Mesenchymal stem cell (in vitro differentiated cells and primary cell): ENCODE data around the gene SEPTIN2.
A peak's percentile ranks its signal among the peaks of the same experiment; 100 is the strongest.

Source experiments
- DNase-seq: peaks from one replicate; pipeline ENCODE4 v3.0.0-alpha.2; 2013
- H2AFZ ChIP-seq: one replicate; pipeline ENCODE4 v1.6.1; 2013; ENCODE audit warnings: low read depth, mild to moderate bottlenecking, control low read depth, inconsistent platforms, low read length, moderate library complexity
- H2AK5ac ChIP-seq: 2 replicates; pipeline ENCODE4 v1.6.1; 2013; ENCODE audit warnings: low read length, moderate library complexity, mild to moderate bottlenecking, inconsistent platforms; ENCODE audit not compliant: severe bottlenecking
- H2BK120ac ChIP-seq: one replicate; pipeline ENCODE4 v1.6.1; 2013; ENCODE audit warnings: low read depth, mild to moderate bottlenecking, inconsistent platforms, low read length, moderate library complexity
- H2BK12ac ChIP-seq, 2 experiments: one replicate each; pipeline ENCODE4 v1.6.1; 2013; ENCODE audit warnings: inconsistent platforms in 2 of 2, low read length in 2 of 2, mild to moderate bottlenecking in 2 of 2, moderate library complexity in 2 of 2, control low read depth in 1 of 2
- H2BK15ac ChIP-seq: one replicate; pipeline ENCODE4 v1.6.1; 2013; ENCODE audit warnings: mild to moderate bottlenecking, low read depth, inconsistent platforms; ENCODE audit not compliant: poor library complexity, severe bottlenecking
- H2BK5ac ChIP-seq: 2 replicates; pipeline ENCODE4 v1.6.1; 2013; ENCODE audit warnings: low read depth, mild to moderate bottlenecking, low read length, control low read depth, inconsistent platforms; ENCODE audit not compliant: poor library complexity, severe bottlenecking
- H3K14ac ChIP-seq, 2 experiments: one replicate each; pipeline ENCODE4 v1.6.1; 2013; ENCODE audit warnings: inconsistent platforms in 2 of 2, low read length in 2 of 2, control low read depth in 1 of 2, mild to moderate bottlenecking in 1 of 2, moderate library complexity in 1 of 2
- H3K18ac ChIP-seq, 2 experiments: one replicate each; pipeline ENCODE4 v1.6.1; 2013; ENCODE audit warnings: inconsistent platforms in 2 of 2, low read length in 2 of 2, control low read depth in 1 of 2, low read depth in 1 of 2, mild to moderate bottlenecking in 1 of 2
- H3K23ac ChIP-seq, 2 experiments: one replicate each; pipeline ENCODE4 v1.6.1; 2013; ENCODE audit warnings: inconsistent platforms in 2 of 2, low read length in 2 of 2, mild to moderate bottlenecking in 2 of 2, moderate library complexity in 2 of 2, control low read depth in 1 of 2
- H3K27ac ChIP-seq: 2 replicates; pipeline ENCODE4 v1.5.1; 2013; ENCODE audit warnings: mild to moderate bottlenecking, moderate library complexity, low read length, control low read depth, inconsistent platforms; ENCODE audit not compliant: poor library complexity, severe bottlenecking
- H3K27me3 ChIP-seq, 2 experiments: 2 replicates each; pipeline versions ENCODE4 v1.6.1 to v1.7.0; 2013; ENCODE audit warnings: low read length in 2 of 2, mild to moderate bottlenecking in 2 of 2, moderate library complexity in 2 of 2, control low read depth in 1 of 2, inconsistent platforms in 1 of 2; ENCODE audit not compliant: control insufficient read depth in 1 of 2, insufficient read depth in 1 of 2
- H3K36me3 ChIP-seq, 2 experiments: 2 replicates each; pipeline versions ENCODE4 v1.6.1 to v1.7.0; 2013; ENCODE audit warnings: low read length in 2 of 2, control low read depth in 1 of 2, inconsistent platforms in 1 of 2, low read depth in 1 of 2, mild to moderate bottlenecking in 1 of 2; ENCODE audit not compliant: insufficient read depth in 2 of 2, control insufficient read depth in 1 of 2
- H3K4ac ChIP-seq, 2 experiments: one replicate each; pipeline ENCODE4 v1.6.1; 2013; ENCODE audit warnings: inconsistent platforms in 2 of 2, low read length in 2 of 2, mild to moderate bottlenecking in 2 of 2, moderate library complexity in 2 of 2, control low read depth in 1 of 2, low read depth in 1 of 2
- H3K4me1 ChIP-seq: 2 replicates; pipeline ENCODE4 v1.6.1; 2013; ENCODE audit warnings: low read depth, low read length, control low read depth; ENCODE audit not compliant: control insufficient read depth, insufficient read depth
- H3K4me2 ChIP-seq: 2 replicates; pipeline ENCODE4 v1.6.1; 2013; ENCODE audit warnings: low read length, mild to moderate bottlenecking, inconsistent platforms; ENCODE audit not compliant: poor library complexity, severe bottlenecking
- H3K4me3 ChIP-seq, 2 experiments: 2 replicates each; pipeline versions ENCODE4 v1.5.1 to v1.7.0; 2013; ENCODE audit warnings: low read length in 2 of 2, mild to moderate bottlenecking in 2 of 2, control low read depth in 1 of 2, low read depth in 1 of 2; ENCODE audit not compliant: insufficient read depth in 1 of 2
- H3K79me1 ChIP-seq: replicated peaks from 2 replicates; pipeline ENCODE4 v1.6.1; 2013; ENCODE audit warnings: mild to moderate bottlenecking, control low read depth, low read length, inconsistent platforms; ENCODE audit not compliant: poor library complexity, severe bottlenecking
- H3K9ac ChIP-seq: 2 replicates; pipeline ENCODE4 v1.7.0; 2013; ENCODE audit warnings: mild to moderate bottlenecking, low read length, moderate library complexity
- H3K9me3 ChIP-seq: 2 replicates; pipeline ENCODE4 v1.7.0; 2013; ENCODE audit warnings: mild to moderate bottlenecking, low read length; ENCODE audit not compliant: control insufficient read depth
- H4K8ac ChIP-seq: one replicate; pipeline ENCODE4 v1.6.1; 2013; ENCODE audit warnings: inconsistent platforms, mild to moderate bottlenecking, low read length, moderate library complexity
- H4K91ac ChIP-seq: one replicate; pipeline ENCODE4 v1.6.1; 2013; ENCODE audit warnings: mild to moderate bottlenecking, low read length, inconsistent platforms
- WGBS: methylation state at CpG from one replicate; pipeline ENCODE4 v1.1.7; 2013; ENCODE audit warnings: mixed read lengths; 5-methylcytosine and 5-hydroxymethylcytosine counted together

Gene SEPTIN2

GRCh38 chr2:241309684-241310117 lies 6.0 kb upstream of the SEPTIN2 start:
- Histone ChIP-seq H3K4me3 (peak overlapping the region in 1 of 2 experiments; percentile 6), H3K27me3 (no peaks in the 10 kb centered on the region), H2BK5ac (no peak overlapping the region), H3K36me3 (no peaks in the 10 kb centered on the region), H3K18ac (no peak overlapping the region), H3K27ac (peak overlapping the region; percentile 27), H3K14ac (no peak overlapping the region), H2AFZ (no peak overlapping the region), H2BK12ac (no peak overlapping the region), H4K8ac (no peak overlapping the region), H2BK120ac (no peak overlapping the region), H3K79me1 (no peaks in the 10 kb centered on the region), H2BK15ac (no peak overlapping the region), H2AK5ac (no peak overlapping the region), H3K4me1 (peaks cover 17% of the 10 kb centered on the region), H3K4ac (no peak overlapping the region), H3K4me2 (no peak overlapping the region), H4K91ac (no peak overlapping the region), H3K9me3 (no peaks in the 10 kb centered on the region), H3K9ac (peak overlapping the region; percentile 57), H3K23ac (no peak overlapping the region)
- WGBS = 83% methylated on average over 1 of the region's 2 CpGs
- peak; percentile 66 for DNase-seq

DNA sequence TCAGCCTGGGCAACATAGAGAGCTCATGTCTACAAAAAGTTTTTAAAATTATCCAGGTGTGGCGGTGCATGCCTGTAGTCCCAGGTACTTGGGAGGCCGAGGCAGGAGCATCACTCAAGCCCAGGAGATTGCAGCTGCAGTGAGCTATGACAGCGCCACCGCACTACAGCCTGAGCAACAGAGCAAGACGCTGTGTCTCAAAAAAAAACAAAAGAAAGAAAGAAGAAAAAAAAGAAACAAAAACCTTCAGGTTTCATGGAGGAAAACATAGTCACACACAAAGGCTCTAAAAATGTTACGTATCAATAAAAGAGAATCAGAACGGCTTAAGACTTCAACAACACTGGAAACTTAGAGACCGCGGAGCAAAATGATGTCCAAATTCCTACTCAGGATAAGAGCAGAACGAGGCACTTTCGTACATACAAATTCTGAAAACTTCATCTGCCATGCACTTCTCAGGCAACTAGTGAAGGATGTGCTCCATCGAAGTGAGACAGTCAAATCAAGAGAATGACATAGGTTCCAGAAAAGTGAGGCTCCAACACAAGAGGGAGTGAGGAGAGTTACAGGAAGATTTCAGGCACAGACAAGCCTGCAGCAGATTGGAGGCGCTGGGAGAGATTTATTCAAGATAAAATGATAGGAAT lies 4.7 kb upstream of the SEPTIN2 start:
- no peak overlapping the region for H3K9ac ChIP-seq
- H3K9me3 ChIP-seq = no peaks in the 10 kb centered on the region
- H3K4me2 ChIP-seq = no peak overlapping the region
- H2BK15ac ChIP-seq = no peak overlapping the region
- no peak overlapping the region for H3K4ac ChIP-seq
- no peak overlapping the region for H2BK5ac ChIP-seq
- H3K4me3 ChIP-seq = no peak overlapping the region
- no peak overlapping the region for H4K8ac ChIP-seq
- H3K23ac ChIP-seq = no peak overlapping the region
- no peak overlapping the region for H2BK120ac ChIP-seq
- H3K18ac ChIP-seq = no peak overlapping the region
- no peak for DNase-seq
- no peak overlapping the region for H2AK5ac ChIP-seq
- H3K14ac ChIP-seq = no peak overlapping the region
- no peaks in the 10 kb centered on the region for H3K27me3 ChIP-seq
- peaks cover 14% of the 10 kb centered on the region for H3K4me1 ChIP-seq
- no peak overlapping the region for H4K91ac ChIP-seq
- 95% methylated on average over 13 of the region's 13 CpGs for WGBS
- H3K27ac ChIP-seq = no peak overlapping the region
- H3K36me3 ChIP-seq = no peaks in the 10 kb centered on the region
- H2AFZ ChIP-seq = no peak overlapping the region
- no peaks in the 10 kb centered on the region for H3K79me1 ChIP-seq
- H2BK12ac ChIP-seq = no peak overlapping the region

GRCh38 chr2:241312082-241312481 lies 3.6 kb upstream of the SEPTIN2 start:
- no peak overlapping the region for H3K4me2 ChIP-seq
- H2BK12ac ChIP-seq = no peak overlapping the region
- peak; percentile 59 for DNase-seq
- no peak overlapping the region for H3K9ac ChIP-seq
- H3K27ac ChIP-seq = no peak overlapping the region
- no peak overlapping the region for H3K14ac ChIP-seq
- H4K8ac ChIP-seq = no peak overlapping the region
- peaks cover 14% of the 10 kb centered on the region for H3K4me1 ChIP-seq
- H3K79me1 ChIP-seq = no peaks in the 10 kb centered on the region
- no peaks in the 10 kb centered on the region for H3K36me3 ChIP-seq
- no peak overlapping the region for H2BK5ac ChIP-seq
- no peak overlapping the region for H2BK15ac ChIP-seq
- WGBS = 69% methylated on average over 4 of the region's 4 CpGs
- no peak overlapping the region for H3K18ac ChIP-seq
- no peaks in the 10 kb centered on the region for H3K27me3 ChIP-seq
- no peak overlapping the region for H4K91ac ChIP-seq
- no peak overlapping the region for H2AFZ ChIP-seq
- H2BK120ac ChIP-seq = no peak overlapping the region
- H3K23ac ChIP-seq = no peak overlapping the region
- no peak overlapping the region for H2AK5ac ChIP-seq
- no peak overlapping the region for H3K4ac ChIP-seq
- H3K9me3 ChIP-seq = no peaks in the 10 kb centered on the region
- peak overlapping the region in 1 of 2 experiments; percentile 21 for H3K4me3 ChIP-seq

- H3K27ac ChIP-seq = no peak overlapping the region
- no peak overlapping the region for H2BK15ac ChIP-seq
- H3K18ac ChIP-seq = no peak overlapping the region
- peak overlapping the region; percentile 96 for H3K9ac ChIP-seq
- no peak overlapping the region for H2BK5ac ChIP-seq
- H2AFZ ChIP-seq = no peak overlapping the region
- H4K8ac ChIP-seq = no peak overlapping the region
- peaks cover 12% of the 10 kb centered on the region for H3K4me1 ChIP-seq
- no peak overlapping the region for H2BK12ac ChIP-seq
- DNase-seq = no peak
- H3K4ac ChIP-seq = no peak overlapping the region
- H2BK120ac ChIP-seq = no peak overlapping the region
- no peaks in the 10 kb centered on the region for H3K9me3 ChIP-seq
- H3K4me3 ChIP-seq = peak overlapping the region in 1 of 2 experiments; percentile 91
- peak overlapping the region in 1 of 2 experiments; percentile 80 for H3K23ac ChIP-seq
- peaks cover 0 to 11% of the 10 kb centered on the region in 2 experiments for H3K36me3 ChIP-seq
- WGBS = 89% methylated on average over 8 of the region's 8 CpGs
- H3K27me3 ChIP-seq = no peaks in the 10 kb centered on the region
- no peak overlapping the region for H3K14ac ChIP-seq
- peak overlapping the region; percentile 94 for H2AK5ac ChIP-seq
- H3K4me2 ChIP-seq = no peak overlapping the region
- H3K79me1 ChIP-seq = no peaks in the 10 kb centered on the region
- H4K91ac ChIP-seq = no peak overlapping the region
Observed at GRCh38 chr2:241313543-241314095, 2.1 kb upstream of the SEPTIN2 start.
